Fibroblast of the aortic adventitia (primary cell): ENCODE measurements around the gene CIB2. TPM values are rescaled to one million over a fixed set of nuclear protein-coding genes. Genes with fewer than 3 reads are reported as not detected.

Experiments
- DNase-seq: peaks from one replicate; pipeline ENCODE4 v3.0.0-alpha.2; 2010; ENCODE audit warnings: low read depth
- H3K4me3 ChIP-seq: 2 replicates; pipeline ENCODE4 v1.5.1; 2011; ENCODE audit warnings: low read depth, mild to moderate bottlenecking, control low read depth, low read length, moderate library complexity
- CTCF ChIP-seq: IDR thresholded peaks from 2 replicates; pipeline ENCODE4 v1.5.1; 2011; ENCODE audit warnings: mild to moderate bottlenecking, low read length, control low read depth, inconsistent platforms; ENCODE audit not compliant: insufficient read depth
- total RNA-seq: library from RNA; depleted of rRNA; stranded (reverse); fragments of >200 nt; gene quantifications from 2 replicates; pipeline ENCODE4 v1.2.3, GENCODE V29; 2012; ENCODE audit warnings: low replicate concordance

The CIB2 gene
- total RNA-seq, 1 donor = 2.3 TPM

GRCh38 chr15:78085928-78086327 is 45.3 kb downstream of the CIB2 start:
- no peak overlapping the region for H3K4me3 ChIP-seq
- TF ChIP-seq CTCF = no peak
- DNase-seq = peak; percentile 95

- DNase-seq = no peak
- no peak overlapping the region for H3K4me3 ChIP-seq
- TF ChIP-seq CTCF = no peak
These were observed 46.8 kb downstream of the CIB2 start for GRCh38 chr15:78084449-78084750.

- DNase-seq = no peak
- H3K4me3 ChIP-seq = no peak overlapping the region
- TF ChIP-seq CTCF = no peak
These were observed 47.4 kb downstream of the CIB2 start for GRCh38 chr15:78083687-78084448.

GRCh38 chr15:78083186-78083585 is 48.1 kb downstream of the CIB2 start:
- no peak for TF ChIP-seq CTCF
- H3K4me3 ChIP-seq = no peak overlapping the region
- DNase-seq = no peak

- no peak for DNase-seq
- no peak for TF ChIP-seq CTCF
- H3K4me3 ChIP-seq = no peak overlapping the region
These were observed 48.5 kb downstream of the CIB2 start for GRCh38 chr15:78082743-78083110.

- DNase-seq = no peak
- no peak overlapping the region for H3K4me3 ChIP-seq
- no peak for TF ChIP-seq CTCF
These were observed 49.0 kb downstream of the CIB2 start for GRCh38 chr15:78082106-78082742.
